GM15510 (cell line): ENCODE results near the gene HCFC1R1.

Experiments used
- POLR2A ChIP-seq: IDR thresholded peaks from 3 replicates; pipeline ENCODE4 v1.6.1; 2011; ENCODE audit warnings: borderline replicate concordance; ENCODE audit not compliant: insufficient read length; ENCODE audit errors: extremely low read depth

The HCFC1R1 gene

GRCh38 chr16:3000540-3000939 lies 23.2 kb downstream of the HCFC1R1 start:
- TF ChIP-seq POLR2A, result no peak

- TF ChIP-seq POLR2A, result no peak
Measured at GRCh38 chr16:2999929-3000328, 23.8 kb downstream of the HCFC1R1 start.

GRCh38 chr16:2996298-2996697 lies 27.4 kb downstream of the HCFC1R1 start:
- TF ChIP-seq POLR2A, result no peak

- TF ChIP-seq POLR2A, result no peak
Measured at GRCh38 chr16:2992383-2993081, 31.2 kb downstream of the HCFC1R1 start.

GRCh38 chr16:2991566-2992261 lies 32.0 kb downstream of the HCFC1R1 start:
- no peak for TF ChIP-seq POLR2A

- TF ChIP-seq POLR2A, result no peak
Measured at GRCh38 chr16:2990891-2991290, 32.9 kb downstream of the HCFC1R1 start.

GRCh38 chr16:2988590-2989099 lies 35.1 kb downstream of the HCFC1R1 start:
- no peak for TF ChIP-seq POLR2A

- no peak for TF ChIP-seq POLR2A
Measured at GRCh38 chr16:2987833-2988232, 35.9 kb downstream of the HCFC1R1 start.

GRCh38 chr16:2987286-2987685 lies 36.5 kb downstream of the HCFC1R1 start:
- no peak for TF ChIP-seq POLR2A

- TF ChIP-seq POLR2A, result no peak
Measured at GRCh38 chr16:2986623-2987188, 37.0 kb downstream of the HCFC1R1 start.

GRCh38 chr16:2985893-2986355 lies 37.8 kb downstream of the HCFC1R1 start:
- TF ChIP-seq POLR2A, result no peak

- TF ChIP-seq POLR2A, result no peak
Measured at GRCh38 chr16:2985462-2985861, 38.3 kb downstream of the HCFC1R1 start.

GRCh38 chr16:2983706-2984136 lies 40.0 kb downstream of the HCFC1R1 start:
- no peak for TF ChIP-seq POLR2A

- no peak for TF ChIP-seq POLR2A
Measured at GRCh38 chr16:2982402-2982801, 41.3 kb downstream of the HCFC1R1 start.

GRCh38 chr16:2981899-2982250 lies 41.9 kb downstream of the HCFC1R1 start:
- TF ChIP-seq POLR2A, result no peak

GRCh38 chr16:2981177-2981898 lies 42.4 kb downstream of the HCFC1R1 start:
- TF ChIP-seq POLR2A, result no peak
